Endodermal cell (in vitro differentiated cells): ENCODE results near the gene NINJ1. TPM values are rescaled to one million over a fixed set of nuclear protein-coding genes. Genes with fewer than 3 reads are reported as not detected.
A peak's percentile ranks its signal among the peaks of the same experiment; 100 is the strongest.

ENCODE experiments used
- DNase-seq: peaks from one replicate; pipeline ENCODE4 v3.0.0-alpha.2; 2017
- H3K27ac ChIP-seq: 2 replicates; pipeline ENCODE4 v1.5.1; 2013; ENCODE audit warnings: mild to moderate bottlenecking, low read depth, low read length, moderate library complexity
- H3K27me3 ChIP-seq: 2 replicates; pipeline ENCODE4 v1.6.1; 2013; ENCODE audit warnings: mild to moderate bottlenecking, low read length, moderate library complexity; ENCODE audit not compliant: insufficient read depth, control insufficient read depth, poor library complexity, severe bottlenecking
- H3K36me3 ChIP-seq: 2 replicates; pipeline ENCODE4 v1.7.0; 2013; ENCODE audit warnings: mild to moderate bottlenecking, low read length, moderate library complexity; ENCODE audit not compliant: control insufficient read depth, insufficient read depth
- H3K4me1 ChIP-seq: one replicate; pipeline ENCODE4 v1.7.0; 2013; ENCODE audit warnings: low read length; ENCODE audit not compliant: control insufficient read depth, insufficient read depth
- H3K4me3 ChIP-seq: 2 replicates; pipeline ENCODE4 v1.5.1; 2013; ENCODE audit warnings: mild to moderate bottlenecking, low read length, moderate library complexity
- H3K9ac ChIP-seq: 2 replicates; pipeline ENCODE4 v1.6.1; 2013; ENCODE audit warnings: mild to moderate bottlenecking, low read length, moderate library complexity; ENCODE audit not compliant: poor library complexity, severe bottlenecking; ENCODE audit errors: extremely low read depth
- H3K9me3 ChIP-seq: 2 replicates; pipeline ENCODE4 v1.6.1; 2013; ENCODE audit warnings: mild to moderate bottlenecking, low read length, moderate library complexity; ENCODE audit not compliant: control insufficient read depth
- H3K27ac Mint-ChIP-seq: 2 replicates; pipeline ENCODE4 v1.8.0; 2020; ENCODE audit warnings: mixed read lengths
- H3K27me3 Mint-ChIP-seq: 2 replicates; pipeline ENCODE4 v1.8.0; 2021; ENCODE audit warnings: mild to moderate bottlenecking, mixed read lengths; ENCODE audit not compliant: insufficient read depth
- H3K36me3 Mint-ChIP-seq: 2 replicates; pipeline ENCODE4 v1.8.0; 2020; ENCODE audit warnings: low read depth, mixed read lengths
- H3K4me1 Mint-ChIP-seq: 2 replicates; pipeline ENCODE4 v1.8.0; 2020; ENCODE audit warnings: mixed read lengths
- H3K4me3 Mint-ChIP-seq: 2 replicates; pipeline ENCODE4 v1.8.0; 2020; ENCODE audit warnings: mild to moderate bottlenecking, moderate library complexity, mixed read lengths
- H3K9me3 Mint-ChIP-seq: 2 replicates; pipeline ENCODE4 v1.8.0; 2020; ENCODE audit warnings: mild to moderate bottlenecking, mixed read lengths
- WGBS, 2 experiments: methylation state at CpG; one replicate each; pipeline versions ENCODE4 v1.1.5 to v1.1.7; 2013; ENCODE audit warnings: missing lambda C conversion rate in 2 of 2, mixed read lengths in 1 of 2; ENCODE audit not compliant: insufficient coverage in 1 of 2, insufficient read length in 1 of 2; 5-methylcytosine and 5-hydroxymethylcytosine counted together
- total RNA-seq, 2 donors: library from RNA; stranded (reverse); fragmentation: NEBNext Ultra II Directional in 1 of 2; extraction: Animal tissue kit (Norgen Biotek cat#: 25700) in 1 of 2; gene quantifications; 2 replicates in 1 of 2; 3 replicates in 1 of 2; pipeline ENCODE4 v1.2.1, GENCODE V29; 2021
- TF ChIP-seq, protein P1 (sequence below): fragments of 200-600 bp; sonication (generic); conservative IDR thresholded peaks from 2 replicates; pipeline ENCODE4 v1.5.0; 2021; ENCODE audit warnings: antibody characterized with exemption, mild to moderate bottlenecking

Gene NINJ1
- total RNA-seq, 2 donors from 2014 or later, result 24.2 to 32.0 TPM

DNA sequence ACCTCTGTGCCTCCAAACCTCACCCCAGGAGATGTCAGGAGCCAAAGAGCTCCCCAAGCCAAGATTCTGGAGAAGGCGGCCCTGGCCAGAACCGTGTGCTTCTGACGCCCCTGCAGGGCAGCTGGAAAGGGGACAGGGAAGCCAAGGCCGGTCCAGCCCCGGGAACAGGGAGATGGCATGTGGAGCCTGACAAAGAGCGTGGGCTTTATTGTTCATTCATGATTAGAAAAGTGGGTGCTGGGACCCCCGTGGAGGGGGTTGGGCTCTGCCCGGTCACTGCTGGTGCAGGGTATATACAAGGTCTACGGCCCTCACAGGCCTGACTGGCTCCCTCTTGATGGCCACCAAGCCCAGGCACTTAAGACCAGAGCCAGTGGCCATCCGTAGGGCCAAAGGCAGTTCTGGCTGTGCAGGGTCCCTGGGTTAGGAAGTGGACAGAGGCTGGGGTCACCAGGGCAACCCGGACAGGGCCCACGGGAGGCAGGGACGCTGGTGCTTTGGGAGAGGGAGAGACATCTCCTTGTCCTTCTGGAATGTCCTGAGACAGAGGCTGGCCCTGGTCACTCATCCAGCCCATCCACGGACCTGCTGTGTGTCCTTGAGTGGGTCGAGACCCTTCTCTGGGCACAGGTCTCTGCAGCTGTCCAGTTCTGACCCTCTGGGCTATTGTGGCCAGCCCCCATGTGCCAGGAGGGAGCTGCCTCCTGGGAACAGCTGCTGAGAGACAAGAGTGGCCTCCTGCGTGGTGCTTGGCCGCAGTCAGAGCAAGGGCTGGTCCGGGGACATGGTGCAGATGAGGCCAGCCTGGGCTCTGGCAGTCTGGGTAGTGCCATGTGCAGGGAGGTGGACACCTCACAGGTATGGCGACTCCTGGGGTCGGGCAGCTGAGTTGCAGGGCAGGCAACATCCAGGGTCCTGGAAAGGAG, 12.5 kb downstream of the NINJ1 start:
- DNase-seq, result peak; percentile 44
- Histone ChIP-seq H3K4me3 (no peak overlapping the region), H3K27me3 (no peaks in the 10 kb centered on the region), H3K27ac (no peak overlapping the region), H3K36me3 (no peaks in the 10 kb centered on the region), H3K4me1 (no peaks in the 10 kb centered on the region), H3K9ac (no peak overlapping the region), H3K9me3 (no peaks in the 10 kb centered on the region)
- peaks cover 14% of the 10 kb centered on the region for H3K36me3 Mint-ChIP-seq
- TF ChIP-seq, protein P1, sequence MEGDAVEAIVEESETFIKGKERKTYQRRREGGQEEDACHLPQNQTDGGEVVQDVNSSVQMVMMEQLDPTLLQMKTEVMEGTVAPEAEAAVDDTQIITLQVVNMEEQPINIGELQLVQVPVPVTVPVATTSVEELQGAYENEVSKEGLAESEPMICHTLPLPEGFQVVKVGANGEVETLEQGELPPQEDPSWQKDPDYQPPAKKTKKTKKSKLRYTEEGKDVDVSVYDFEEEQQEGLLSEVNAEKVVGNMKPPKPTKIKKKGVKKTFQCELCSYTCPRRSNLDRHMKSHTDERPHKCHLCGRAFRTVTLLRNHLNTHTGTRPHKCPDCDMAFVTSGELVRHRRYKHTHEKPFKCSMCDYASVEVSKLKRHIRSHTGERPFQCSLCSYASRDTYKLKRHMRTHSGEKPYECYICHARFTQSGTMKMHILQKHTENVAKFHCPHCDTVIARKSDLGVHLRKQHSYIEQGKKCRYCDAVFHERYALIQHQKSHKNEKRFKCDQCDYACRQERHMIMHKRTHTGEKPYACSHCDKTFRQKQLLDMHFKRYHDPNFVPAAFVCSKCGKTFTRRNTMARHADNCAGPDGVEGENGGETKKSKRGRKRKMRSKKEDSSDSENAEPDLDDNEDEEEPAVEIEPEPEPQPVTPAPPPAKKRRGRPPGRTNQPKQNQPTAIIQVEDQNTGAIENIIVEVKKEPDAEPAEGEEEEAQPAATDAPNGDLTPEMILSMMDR, result no peak
- no peak overlapping the region for H3K4me3 Mint-ChIP-seq
- H3K9me3 Mint-ChIP-seq, result no peaks in the 10 kb centered on the region
- peaks cover 4% of the 10 kb centered on the region for H3K4me1 Mint-ChIP-seq
- no peak overlapping the region for H3K27ac Mint-ChIP-seq
- no peaks in the 10 kb centered on the region for H3K27me3 Mint-ChIP-seq
- WGBS, 2 experiments, result 89 to 92% methylated on average over 18 to 20 of the region's 20 CpGs

DNA sequence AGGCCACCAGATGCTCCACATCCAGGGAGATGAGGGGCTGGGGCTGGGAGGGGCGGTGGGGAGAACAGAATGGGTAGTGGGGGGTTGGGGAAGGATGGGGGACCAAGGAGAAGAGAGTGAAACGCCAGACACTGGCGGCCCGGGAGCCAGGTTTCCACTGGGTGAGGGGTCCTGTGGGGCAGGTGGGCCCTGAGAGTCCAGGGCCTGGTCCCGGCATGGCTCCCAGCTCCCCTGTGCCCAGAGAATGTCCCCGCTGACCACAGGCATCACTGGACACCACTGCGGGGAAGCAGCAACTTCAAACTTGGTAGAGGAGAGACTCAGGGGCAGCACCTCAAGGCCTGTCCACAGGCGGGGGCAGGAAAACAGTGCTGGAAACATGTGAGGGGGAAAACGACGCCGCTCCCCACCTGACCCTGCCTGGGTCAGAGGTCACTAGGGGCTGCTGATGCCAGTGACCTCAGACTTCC, 13.2 kb downstream of the NINJ1 start:
- Histone ChIP-seq H3K36me3 (no peaks in the 10 kb centered on the region), H3K27me3 (no peaks in the 10 kb centered on the region), H3K27ac (no peak overlapping the region), H3K9me3 (no peaks in the 10 kb centered on the region), H3K9ac (no peak overlapping the region), H3K4me1 (no peaks in the 10 kb centered on the region), H3K4me3 (no peak overlapping the region)
- Mint-ChIP-seq H3K27me3 (no peaks in the 10 kb centered on the region), H3K36me3 (peaks cover 9% of the 10 kb centered on the region), H3K9me3 (no peaks in the 10 kb centered on the region), H3K27ac (no peak overlapping the region), H3K4me3 (no peak overlapping the region), H3K4me1 (peaks cover 4% of the 10 kb centered on the region)
- no peak for DNase-seq
- TF ChIP-seq, protein P1, result no peak
- 89 to 94% methylated on average over 4 to 11 of the region's 11 CpGs for WGBS, 2 experiments

DNA sequence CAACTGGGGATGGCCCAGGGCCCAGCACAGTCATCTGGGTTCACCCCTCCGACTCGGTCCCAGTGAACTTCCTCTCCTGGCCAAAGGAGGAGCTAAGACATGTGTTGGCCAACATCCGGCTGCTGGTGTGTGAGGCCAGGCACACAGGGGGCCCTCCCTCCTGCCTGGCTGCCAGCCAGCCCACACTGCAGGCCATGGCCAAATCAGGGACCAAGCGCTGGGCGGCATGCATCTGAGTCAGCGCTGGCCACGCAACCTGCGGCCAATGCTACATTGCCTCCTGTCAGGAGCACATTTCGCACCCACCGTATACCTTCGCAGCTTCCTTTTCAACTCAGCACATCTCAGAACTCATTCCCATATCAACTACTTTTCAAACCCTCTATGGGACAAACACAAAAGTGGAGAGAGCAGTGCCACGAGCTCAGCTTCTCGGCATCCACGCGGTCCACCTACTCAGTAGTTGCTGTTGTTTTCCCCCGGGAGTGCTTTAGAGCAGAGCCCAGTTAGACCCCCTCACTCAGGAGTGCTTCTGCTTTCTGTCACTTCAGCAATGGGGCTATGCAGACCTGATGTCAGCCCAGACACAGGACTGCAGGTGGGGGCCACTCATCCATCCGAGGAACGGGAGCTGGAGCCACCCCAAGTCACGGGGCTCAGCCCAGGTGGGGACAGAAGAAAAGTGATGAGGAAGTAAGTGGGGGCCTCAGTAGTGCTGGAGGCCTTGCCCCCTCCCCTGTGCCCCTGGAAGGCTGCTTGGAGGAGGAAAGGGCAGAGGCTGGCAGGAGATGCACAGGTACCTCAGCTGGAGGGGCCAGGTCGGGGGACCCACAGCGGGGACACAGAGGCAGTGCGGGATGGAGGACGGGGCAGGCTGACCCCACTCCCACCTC, 13.9 kb downstream of the NINJ1 start:
- Mint-ChIP-seq H3K4me3 (no peak overlapping the region), H3K9me3 (no peaks in the 10 kb centered on the region), H3K4me1 (peaks cover 4% of the 10 kb centered on the region), H3K36me3 (peaks cover 5% of the 10 kb centered on the region), H3K27ac (peak overlapping the region; percentile 74), H3K27me3 (no peaks in the 10 kb centered on the region)
- no peaks in the 10 kb centered on the region for H3K36me3 ChIP-seq
- H3K4me3 ChIP-seq, result no peak overlapping the region
- peak; percentile 76 for DNase-seq
- H3K27ac ChIP-seq, result no peak overlapping the region
- no peaks in the 10 kb centered on the region for H3K9me3 ChIP-seq
- no peaks in the 10 kb centered on the region for H3K27me3 ChIP-seq
- no peak overlapping the region for H3K9ac ChIP-seq
- 88 to 89% methylated on average over 17 to 23 of the region's 23 CpGs for WGBS, 2 experiments
- TF ChIP-seq, protein P1, result peak; percentile 63
- no peaks in the 10 kb centered on the region for H3K4me1 ChIP-seq
